GM04503 (cell line): ENCODE results near the gene ACBD7.
A peak's percentile ranks its signal among the peaks of the same experiment; 100 is the strongest.

Source experiments
- DNase-seq: peaks from one replicate; pipeline ENCODE4 v3.0.0-alpha.2; 2012; ENCODE audit warnings: low read depth

ACBD7 gene

DNA sequence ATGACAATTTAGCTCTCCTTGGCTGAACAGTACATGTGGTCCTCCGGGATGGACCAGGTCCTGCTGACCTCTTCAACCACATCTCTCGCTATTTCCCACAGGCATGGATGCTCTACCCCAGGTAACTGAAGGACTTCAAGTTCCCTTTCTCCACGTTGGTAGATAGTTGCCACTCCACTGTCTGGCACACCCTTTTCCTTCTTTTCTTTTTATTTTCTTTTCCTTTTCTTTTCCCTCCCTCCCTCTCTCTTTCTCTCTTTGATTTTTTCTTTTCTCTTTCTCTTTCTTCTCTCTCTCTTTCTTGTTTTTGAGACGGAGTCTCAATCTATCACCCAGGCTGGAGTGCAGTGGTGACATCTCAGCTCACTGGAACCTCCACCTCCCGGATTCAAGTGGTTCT is 2.8 kb upstream of the ACBD7 start:
- DNase-seq = no peak

DNA sequence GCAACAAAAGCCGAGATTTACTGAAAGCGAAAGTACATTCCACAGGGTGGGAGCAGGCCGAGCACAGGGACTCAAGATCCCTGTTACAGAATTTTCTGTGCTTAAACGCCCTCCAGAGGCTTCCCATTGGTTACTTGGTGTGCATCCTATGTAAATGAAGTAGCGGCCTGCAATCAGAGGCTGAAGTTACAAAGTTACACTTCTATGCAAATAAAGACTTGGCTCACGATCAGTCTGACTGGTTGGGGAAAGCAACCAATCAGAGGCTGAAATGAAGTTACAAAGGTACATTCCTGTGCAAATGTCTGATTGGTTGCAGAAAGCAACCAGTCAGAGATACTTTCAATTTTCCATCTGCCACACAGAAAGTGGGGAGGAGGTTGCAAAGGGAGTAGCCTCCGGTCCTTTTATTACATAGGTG is 4.1 kb downstream of the ACBD7 start:
- DNase-seq = peak; percentile 90

DNA sequence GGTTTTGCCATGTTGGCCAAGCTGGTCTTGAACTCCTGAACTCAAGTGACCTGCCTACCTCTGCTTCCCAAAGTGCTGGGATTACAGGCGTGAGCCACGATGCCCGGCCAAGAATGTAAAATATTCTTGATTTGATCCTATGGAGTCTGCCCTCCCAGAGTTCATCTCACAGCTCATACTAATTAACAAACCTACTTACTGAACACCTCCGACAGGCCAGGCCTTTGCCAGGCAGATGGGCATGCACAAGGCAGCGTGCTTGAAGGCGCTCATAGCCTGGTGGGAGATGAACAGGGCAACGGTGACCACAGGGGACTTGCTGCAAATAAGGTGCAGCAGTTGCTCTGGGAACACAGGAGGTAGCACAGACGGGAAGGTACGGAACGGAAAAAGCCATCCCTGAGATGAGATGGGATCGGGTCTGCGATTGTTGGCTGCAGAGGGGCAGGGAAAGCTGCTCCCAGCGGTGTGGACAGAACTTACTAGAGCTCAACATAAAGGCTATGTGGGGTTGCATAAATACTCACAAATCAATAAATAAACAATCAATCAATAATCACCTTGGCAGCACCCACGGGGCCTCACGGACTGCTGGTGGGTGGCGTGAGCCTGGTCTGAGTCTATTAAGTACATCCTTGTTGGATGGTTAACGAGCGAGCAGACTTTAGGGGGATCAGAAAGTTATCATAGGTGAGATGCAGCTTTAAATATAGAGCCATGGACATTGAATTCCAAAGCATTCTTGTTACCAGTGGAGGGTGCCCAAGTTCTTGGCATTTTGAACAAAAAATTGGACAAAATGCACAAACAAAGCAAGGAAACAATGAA is 4.7 kb downstream of the ACBD7 start:
- no peak for DNase-seq

DNA sequence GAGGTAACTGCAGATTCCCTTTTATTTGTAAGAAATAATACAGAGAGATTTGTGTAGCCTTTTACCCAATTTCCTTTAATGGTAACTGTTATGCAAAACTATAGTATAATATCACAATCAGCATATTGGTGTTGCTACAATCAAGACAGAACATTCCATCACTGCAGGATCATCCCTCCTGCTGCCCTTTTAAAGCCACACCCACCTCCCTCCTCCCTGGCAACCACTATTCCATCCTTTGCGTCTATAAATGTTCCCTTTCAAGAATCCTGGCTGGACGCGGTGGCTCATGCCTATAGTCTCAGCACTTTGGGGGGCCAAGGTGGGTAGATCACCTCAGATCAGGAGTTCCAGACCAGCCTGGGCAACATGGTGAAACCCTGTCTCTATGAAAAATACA is 13.2 kb downstream of the ACBD7 start:
- DNase-seq = no peak

DNA sequence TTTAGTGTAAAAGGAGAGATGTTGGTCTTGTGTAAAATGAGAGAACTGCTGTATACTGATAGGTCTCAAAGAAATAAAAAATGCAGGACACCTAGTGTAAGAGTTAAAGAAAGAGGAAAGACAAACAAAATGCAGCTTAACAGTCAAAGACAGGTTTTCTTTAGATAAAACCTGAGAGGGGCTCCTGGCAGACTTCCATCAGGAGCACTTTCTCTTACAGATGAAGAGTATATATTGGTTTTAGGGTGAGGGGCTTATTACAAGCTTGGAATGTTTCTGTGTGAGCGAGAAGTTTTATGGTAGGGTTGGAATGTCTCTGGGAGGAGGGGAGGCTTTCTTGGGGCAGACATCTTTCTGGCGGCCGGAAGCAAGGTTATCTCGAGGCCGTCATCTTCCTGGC is 16.2 kb downstream of the ACBD7 start:
- DNase-seq = no peak

DNA sequence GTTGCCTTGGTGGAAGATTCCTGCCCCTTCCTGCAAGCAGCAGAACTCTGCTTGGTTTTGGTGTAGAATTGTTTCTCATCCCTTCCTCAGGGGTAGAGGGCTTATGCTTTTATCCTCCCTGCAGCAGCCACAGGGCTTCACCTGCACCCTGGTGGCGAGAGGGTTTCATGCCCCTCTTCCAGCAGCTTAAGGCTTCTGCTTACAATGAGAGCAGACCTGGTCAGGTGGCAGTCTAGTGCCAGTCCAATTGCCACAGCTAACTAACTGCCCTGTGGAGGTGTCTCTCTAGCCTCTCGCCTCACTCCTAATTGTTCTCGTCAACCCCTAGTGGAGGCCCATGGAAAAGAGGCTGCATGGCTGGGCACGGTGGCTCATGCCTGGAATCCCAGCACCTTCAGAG is 19.3 kb downstream of the ACBD7 start:
- DNase-seq = no peak

DNA sequence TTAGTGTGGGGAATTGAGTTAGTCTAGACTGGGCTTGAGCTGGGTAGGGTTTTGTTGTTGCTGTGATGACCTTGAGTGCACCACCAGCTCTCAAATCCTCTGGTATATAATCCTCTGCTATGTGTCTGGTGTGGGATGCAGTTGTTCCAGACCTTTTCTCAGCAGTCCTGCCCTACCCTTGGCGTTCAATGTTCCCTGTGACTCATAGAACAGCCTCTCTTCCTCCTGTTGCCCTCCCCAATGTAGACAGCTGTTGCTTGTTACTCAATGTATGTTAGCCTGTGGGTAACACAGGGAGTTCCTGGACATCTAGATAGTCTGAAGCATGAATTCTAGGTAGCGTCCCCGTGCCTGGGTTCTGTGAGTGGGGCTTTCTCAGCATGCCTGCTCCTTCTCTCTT is 19.8 kb downstream of the ACBD7 start:
- DNase-seq = peak; percentile 11

DNA sequence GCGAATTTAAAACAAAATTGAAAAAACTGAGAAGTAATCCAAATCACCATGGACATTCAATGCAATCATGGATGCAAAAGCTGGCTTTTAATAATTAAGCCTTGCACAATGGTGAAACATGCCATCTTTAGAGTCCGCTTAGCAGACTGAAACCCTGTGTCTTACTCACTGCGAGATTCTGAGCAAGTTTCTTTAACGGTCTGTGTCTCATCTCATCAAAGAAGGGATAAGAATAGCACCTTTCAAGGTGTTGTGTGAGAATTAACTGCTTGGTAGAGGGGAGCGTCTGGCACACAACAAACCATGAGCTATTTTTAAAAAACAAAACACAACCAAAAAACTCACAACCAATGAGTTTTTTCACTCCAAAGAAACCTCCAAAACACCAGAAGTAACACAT is 21.4 kb downstream of the ACBD7 start:
- no peak for DNase-seq

DNA sequence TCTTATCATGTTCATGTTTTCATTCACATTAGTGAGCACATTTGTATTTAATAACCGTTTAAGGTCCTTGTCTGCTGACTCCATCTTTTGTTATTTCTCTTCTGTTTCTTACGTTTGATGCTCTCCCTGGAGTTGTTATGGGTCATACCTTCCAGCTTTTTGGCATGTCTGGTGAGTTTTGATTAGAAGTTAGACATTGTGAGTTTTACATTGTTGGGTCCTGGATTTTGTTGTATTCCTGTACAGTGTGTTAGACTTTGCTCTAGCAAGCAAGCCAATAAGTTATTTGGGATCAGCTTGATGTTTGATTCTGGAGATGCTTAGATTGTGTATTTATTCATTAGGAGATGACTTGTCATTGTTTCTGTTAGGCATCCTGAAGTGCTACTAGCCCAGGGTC is 27.9 kb downstream of the ACBD7 start:
- no peak for DNase-seq

DNA sequence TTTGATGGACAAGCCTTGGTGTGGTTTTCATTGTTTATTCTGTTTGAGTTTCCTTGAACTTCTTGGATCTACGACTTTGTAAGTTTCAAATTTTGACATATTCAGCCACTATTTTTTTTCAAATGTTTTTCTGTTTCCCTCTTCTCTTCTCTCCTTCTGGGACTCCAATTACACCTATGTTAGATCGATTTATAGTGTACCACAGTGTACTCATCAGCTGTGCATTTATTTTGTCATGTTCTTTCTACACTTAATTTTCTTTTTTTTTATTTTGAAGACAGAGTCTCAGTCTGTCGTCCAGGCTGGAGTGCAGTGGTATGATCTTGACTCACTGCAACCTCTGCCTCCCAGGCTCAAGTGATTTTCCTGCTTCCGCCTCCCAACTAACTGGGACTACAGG is 28.7 kb downstream of the ACBD7 start:
- DNase-seq = no peak

DNA sequence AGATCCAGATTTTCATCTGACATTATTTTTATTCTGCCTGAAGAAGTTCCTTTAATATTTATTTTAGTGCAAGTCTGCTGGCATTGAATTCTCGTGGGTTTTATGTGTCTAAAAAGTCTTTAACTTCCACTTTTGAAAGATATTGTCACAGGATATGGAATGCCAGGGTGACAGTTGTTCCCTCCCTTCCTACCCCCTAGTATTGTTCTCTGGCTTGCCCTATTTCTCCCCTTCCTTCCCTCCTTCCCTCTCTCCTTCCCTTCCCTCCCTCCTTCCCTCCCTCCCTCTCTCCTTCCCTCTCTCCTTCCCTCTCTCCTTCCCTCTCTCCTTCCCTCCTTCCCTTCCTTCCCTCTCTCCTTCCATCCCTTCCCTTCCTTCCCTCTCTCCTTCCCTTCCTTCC is 29.9 kb downstream of the ACBD7 start:
- no peak for DNase-seq

DNA sequence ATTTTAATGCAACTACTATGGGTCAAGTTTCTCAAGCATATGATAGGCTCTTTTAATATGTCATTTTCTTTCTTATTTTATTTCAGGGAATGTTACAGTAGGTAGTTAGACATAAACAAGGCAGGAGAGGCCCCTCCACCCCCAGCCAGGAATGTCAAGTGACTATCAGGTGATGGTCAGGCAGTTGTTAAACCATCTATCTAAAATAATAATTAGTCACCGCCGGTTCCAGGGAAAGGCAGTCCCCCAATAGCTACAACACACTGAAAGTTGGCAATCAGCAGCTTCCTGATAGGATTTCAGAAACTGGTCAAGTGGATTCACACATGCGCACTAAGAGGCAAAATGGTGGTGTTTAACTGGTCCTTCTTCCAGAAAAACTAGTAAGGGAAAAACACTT is 35.5 kb downstream of the ACBD7 start:
- DNase-seq = no peak

DNA sequence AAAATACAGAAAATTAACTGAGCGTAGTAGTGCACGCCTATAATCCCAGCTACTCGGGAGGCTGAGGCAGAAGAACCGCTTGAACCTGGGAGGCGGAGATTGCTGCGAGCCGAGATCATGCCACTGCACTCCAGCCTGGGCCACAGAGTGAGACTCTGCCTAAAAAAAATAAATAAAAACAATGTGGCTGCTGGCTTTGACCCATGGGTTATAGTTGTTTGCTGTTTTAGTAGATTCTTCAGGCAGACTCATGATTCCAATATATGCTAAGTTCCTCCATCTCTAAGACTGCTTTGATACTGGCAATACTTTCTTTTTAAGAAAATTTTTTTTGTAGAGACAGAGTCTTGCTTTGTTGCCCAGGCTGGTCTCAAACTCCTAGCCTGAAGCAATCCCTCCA is 36.5 kb downstream of the ACBD7 start:
- DNase-seq = no peak

DNA sequence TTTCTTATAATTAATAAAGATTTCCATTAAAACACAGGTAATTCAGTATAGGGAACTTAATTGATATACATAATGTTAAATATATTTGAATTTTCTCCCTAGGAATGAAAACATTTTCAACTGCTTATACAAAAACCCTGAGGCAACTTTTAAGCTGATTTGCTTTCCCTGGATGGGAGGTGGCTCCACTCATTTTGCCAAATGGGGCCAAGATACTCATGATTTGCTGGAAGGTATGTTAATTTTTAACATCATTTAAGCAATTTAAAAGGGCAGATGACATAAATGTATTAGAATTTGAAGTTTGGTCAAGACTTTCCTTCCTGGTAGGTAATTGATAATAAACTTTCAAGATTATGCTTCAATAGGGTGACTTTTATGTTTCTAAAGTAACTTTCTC is 39.0 kb downstream of the ACBD7 start:
- no peak for DNase-seq

DNA sequence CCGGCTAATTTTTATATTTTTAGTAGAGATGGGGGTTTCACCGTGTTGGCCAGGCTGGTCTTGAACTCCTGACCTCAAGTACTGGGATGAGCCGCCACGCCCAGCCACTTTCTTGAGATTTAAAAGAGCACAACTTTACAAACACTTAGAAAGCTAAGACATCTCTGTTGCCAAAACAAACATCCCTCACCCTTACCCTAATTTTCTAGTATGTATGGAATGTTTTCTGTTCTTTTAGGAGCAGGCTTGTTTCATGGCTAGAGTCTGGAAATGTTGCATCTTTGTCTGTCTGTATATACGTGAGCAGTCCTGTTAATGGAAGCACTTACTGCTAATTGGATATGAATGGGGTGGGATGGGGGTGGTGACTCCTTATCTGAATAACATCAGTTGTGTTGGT is 42.0 kb downstream of the ACBD7 start:
- DNase-seq = peak; percentile 37

DNA sequence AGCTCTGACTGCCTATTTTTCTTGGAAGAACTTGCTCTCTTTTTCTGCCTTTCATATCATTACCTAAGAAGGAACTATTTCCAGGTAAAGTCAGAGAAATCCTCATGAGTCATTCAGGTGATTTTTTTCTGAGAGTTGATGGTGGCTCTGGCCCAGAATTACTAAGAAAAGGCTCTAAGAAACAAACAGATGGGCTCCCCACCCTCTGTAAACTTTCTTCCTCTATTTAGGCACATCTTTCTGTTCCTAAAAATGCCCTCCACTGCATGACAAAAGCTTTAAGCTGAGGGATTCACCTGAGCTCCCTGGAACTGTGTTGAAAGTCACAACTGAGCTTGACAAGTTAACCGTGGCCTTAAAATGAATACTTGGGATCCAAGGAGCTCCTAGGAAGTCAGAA is 43.2 kb downstream of the ACBD7 start:
- no peak for DNase-seq

DNA sequence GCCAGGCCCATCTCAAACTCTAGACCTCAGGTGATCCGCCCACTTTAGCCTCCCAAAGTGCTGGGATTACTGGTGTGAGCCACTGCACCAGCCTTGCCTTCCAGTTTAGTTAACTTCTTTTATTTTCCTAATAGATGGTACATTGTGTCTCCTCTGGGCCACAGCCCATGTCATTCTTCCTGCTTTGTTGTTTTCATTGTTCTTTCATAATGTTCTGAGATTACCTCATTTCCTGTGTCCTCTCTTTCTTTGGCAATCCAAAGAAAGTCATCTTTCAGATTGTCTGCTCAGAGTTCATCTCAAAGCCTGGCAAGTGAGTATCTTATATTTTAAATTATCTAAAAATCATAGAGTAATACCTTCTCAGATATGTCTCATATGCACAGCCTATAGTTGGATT is 44.9 kb downstream of the ACBD7 start, which contains the start of gene OLAH:
TSS of gene OLAH (plus strand) at position 270 of the 400 bp plus-strand sequence. CDS start 3,346 bp downstream, outside the sequence.
- peak; percentile 6 for DNase-seq

DNA sequence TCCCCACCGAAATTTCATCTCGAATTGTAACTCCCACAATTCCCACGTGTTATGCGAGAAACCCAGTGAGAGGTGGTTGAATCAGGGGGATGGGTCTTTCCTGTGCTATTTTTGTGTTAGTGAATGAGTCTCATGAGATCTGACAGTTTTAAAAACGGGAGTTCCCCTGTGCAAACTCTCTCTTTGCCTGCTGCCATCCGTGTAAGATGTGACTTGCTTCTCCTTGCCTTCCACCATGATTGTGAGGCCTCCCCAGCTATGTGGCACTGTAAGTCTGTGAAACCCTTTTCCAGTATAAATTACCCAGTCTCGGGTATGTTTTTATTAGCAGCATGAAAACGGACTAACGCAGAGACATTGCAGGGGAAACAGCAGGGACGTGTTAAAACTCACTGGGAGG is 50.2 kb downstream of the ACBD7 start:
- DNase-seq = no peak

DNA sequence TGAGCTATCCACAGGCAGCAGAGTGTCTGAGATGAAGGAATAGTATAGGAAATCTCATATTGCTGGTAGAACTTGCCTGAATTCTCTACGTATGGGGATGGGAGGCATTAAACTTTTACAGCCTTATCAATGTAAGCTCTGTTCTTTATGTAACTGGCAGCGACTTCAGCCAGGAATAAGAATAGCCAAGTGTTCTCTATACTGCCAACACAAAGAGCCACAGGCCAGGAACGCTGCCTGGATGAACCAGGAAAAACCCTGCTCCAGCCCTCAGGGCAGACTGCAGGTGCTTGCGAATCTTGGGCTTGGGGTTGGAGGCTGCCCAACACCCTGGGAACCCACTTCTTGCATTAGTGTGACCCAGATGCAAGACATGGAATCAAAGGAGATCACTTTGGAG is 50.9 kb downstream of the ACBD7 start:
- DNase-seq = no peak

DNA sequence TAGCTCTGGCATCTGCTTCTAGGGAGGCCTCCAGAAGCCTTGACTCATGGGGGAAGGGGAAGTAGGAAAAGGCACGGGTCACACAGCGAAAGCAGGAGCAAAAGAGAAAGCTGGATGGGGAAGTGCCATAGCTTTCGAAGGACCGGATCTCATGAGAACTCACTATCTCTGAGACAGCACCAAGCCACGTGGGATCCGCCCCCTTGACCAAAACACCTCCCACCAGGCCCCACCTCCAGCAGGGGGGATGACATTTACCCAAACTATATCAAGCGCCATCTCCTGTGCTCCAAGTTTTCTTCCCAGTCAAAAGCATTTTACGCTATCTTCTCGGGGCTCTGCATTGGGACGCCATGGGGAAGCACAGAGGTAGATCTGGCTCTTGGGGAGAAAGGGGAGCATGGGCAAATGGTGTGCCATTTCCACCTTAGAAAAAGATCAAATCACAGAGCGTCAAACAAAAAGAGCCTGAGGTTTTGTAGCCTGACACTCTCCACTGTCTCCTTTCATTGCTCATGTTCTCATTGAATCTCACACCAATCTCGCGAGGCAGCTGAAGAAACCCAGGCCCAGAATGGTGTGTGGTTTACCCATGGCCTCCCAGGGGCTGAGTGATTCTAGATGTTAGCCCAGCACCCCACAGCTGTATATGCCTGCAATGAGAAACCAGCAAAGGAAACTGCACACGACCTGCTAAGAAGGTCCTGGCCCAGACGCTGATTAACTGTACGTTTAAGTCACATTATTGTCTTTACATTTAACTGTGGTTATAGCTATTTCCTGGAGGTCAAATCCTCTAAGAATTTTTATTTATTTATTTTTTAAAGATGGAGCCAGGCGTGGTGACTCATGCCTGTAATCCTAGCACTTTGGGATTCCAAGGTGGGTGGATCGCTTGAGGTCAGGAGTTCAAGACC is 52.9 kb downstream of the ACBD7 start:
- no peak for DNase-seq

DNA sequence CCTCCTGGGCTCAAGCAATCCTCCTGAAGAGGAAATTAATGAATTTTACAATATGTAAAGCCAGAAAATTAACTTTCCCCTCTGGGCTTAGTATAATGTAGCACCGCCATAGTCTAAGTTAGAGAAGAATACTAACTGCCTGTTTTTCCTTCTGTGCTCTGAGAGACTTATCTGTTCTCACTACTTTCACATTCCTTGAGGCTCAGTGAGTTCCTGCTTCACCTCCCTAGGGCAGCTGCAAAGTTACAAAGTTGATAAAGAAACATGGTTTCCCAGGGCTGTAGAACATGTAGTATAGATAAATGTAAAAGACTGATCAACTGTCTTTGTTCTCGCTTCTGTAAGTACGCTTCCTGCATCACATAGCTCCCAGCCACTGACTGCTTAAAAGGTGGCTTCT is 60.8 kb downstream of the ACBD7 start:
- no peak for DNase-seq
